Neural cell (in vitro differentiated cells): ENCODE data around the gene C7orf25. TPM values are rescaled to one million over a fixed set of nuclear protein-coding genes. Genes with fewer than 3 reads are reported as not detected.

Experiments used
- H2AFZ ChIP-seq: fragments of 200-600, 300-800 bp; sonication (generic), shearing (Covaris generic); 2 replicates; pipeline ENCODE4 v1.6.0; 2014; ENCODE audit warnings: low read depth, mild to moderate bottlenecking, antibody characterized with exemption, low read length, moderate library complexity
- H3F3A ChIP-seq: fragments of 200-600 bp; shearing (Covaris generic); 2 replicates; pipeline ENCODE4 v1.6.1; 2016; ENCODE audit warnings: mild to moderate bottlenecking, moderate library complexity, mixed read lengths, antibody characterized with exemption, low read length; ENCODE audit not compliant: insufficient read depth, poor library complexity, severe bottlenecking
- H3K27ac ChIP-seq: fragments of 200-600, 300-800 bp; sonication (generic), shearing (Covaris generic); 2 replicates; pipeline ENCODE4 v1.5.1; 2014; ENCODE audit warnings: mild to moderate bottlenecking, low read length, moderate library complexity
- H3K27me3 ChIP-seq: fragments of 300-800, 200-600 bp; sonication (generic), shearing (Covaris generic); 2 replicates; pipeline ENCODE4 v1.6.0; 2014; ENCODE audit warnings: mild to moderate bottlenecking, low read depth, low read length, moderate library complexity; ENCODE audit not compliant: insufficient read depth
- H3K36me3 ChIP-seq: fragments of 300-800, 200-600 bp; sonication (generic), shearing (Covaris generic); 2 replicates; pipeline ENCODE4 v1.5.1; 2014; ENCODE audit warnings: mild to moderate bottlenecking, antibody characterized with exemption, low read length, moderate library complexity; ENCODE audit not compliant: insufficient read depth
- H3K4me2 ChIP-seq: fragments of 300-800, 200-600 bp; sonication (generic), shearing (Covaris generic); 2 replicates; pipeline ENCODE4 v1.6.0; 2014; ENCODE audit warnings: mild to moderate bottlenecking, low read length
- H3K4me3 ChIP-seq: fragments of 300-800, 200-600 bp; sonication (generic), shearing (Covaris generic); 2 replicates; pipeline ENCODE4 v1.5.1; 2014; ENCODE audit warnings: mild to moderate bottlenecking, low read length, moderate library complexity
- H3K79me2 ChIP-seq: fragments of 200-600 bp; shearing (Covaris generic); replicated peaks from 2 replicates; pipeline ENCODE4 v1.6.0; 2014; ENCODE audit warnings: mild to moderate bottlenecking, low read length, moderate library complexity; ENCODE audit not compliant: insufficient read depth
- H3K9ac ChIP-seq: fragments of 300-800, 200-600 bp; sonication (generic), shearing (Covaris generic); 2 replicates; pipeline ENCODE4 v1.6.1; 2016; ENCODE audit warnings: mild to moderate bottlenecking, low read length, mixed read lengths
- H3K9me2 ChIP-seq: fragments of 200-600 bp; shearing (Covaris generic); 2 replicates; pipeline ENCODE4 v1.6.1; 2016; ENCODE audit warnings: mild to moderate bottlenecking, low read length, mixed read lengths; ENCODE audit not compliant: insufficient read depth
- H3K9me3 ChIP-seq: fragments of 200-600, 300-800 bp; sonication (generic), shearing (Covaris generic); 2 replicates; pipeline ENCODE4 v1.6.1; 2016; ENCODE audit warnings: mild to moderate bottlenecking, mixed run types, low read length, moderate library complexity, mixed read lengths
- H4K20me1 ChIP-seq: fragments of 200-600 bp; shearing (Covaris generic); 2 replicates; pipeline ENCODE4 v1.6.1; 2016; ENCODE audit warnings: mild to moderate bottlenecking, mixed run types; ENCODE audit not compliant: insufficient read depth
- CTCF ChIP-seq: fragments of 450-650 bp; IDR thresholded peaks from 2 replicates; pipeline ENCODE4 v1.5.1; 2014; ENCODE audit warnings: antibody characterized with exemption, mild to moderate bottlenecking, moderate library complexity; ENCODE audit not compliant: poor library complexity, severe bottlenecking
- EP300 ChIP-seq: fragments of 450-650 bp; conservative IDR thresholded peaks from 2 replicates; pipeline ENCODE4 v1.6.1; 2014; ENCODE audit warnings: antibody characterized with exemption, mild to moderate bottlenecking, moderate library complexity; ENCODE audit not compliant: poor library complexity, severe bottlenecking
- EZH2 ChIP-seq: fragments of 200-600, 300-800 bp; shearing (Covaris generic), sonication (generic); IDR thresholded peaks from 2 replicates; pipeline ENCODE4 v1.6.1; 2014; ENCODE audit warnings: antibody characterized with exemption, low read length, borderline replicate concordance, mild to moderate bottlenecking; ENCODE audit not compliant: insufficient read depth, poor library complexity, severe bottlenecking
- MXI1 ChIP-seq: fragments of 450-650 bp; conservative IDR thresholded peaks from 2 replicates; pipeline ENCODE4 v1.6.1; 2014; ENCODE audit warnings: antibody characterized with exemption, mild to moderate bottlenecking; ENCODE audit not compliant: poor library complexity, severe bottlenecking
- POLR2AphosphoS5 ChIP-seq: IDR thresholded peaks from 2 replicates; pipeline ENCODE4 v1.6.1; 2012
- RAD21 ChIP-seq: fragments of 450-650 bp; conservative IDR thresholded peaks from 2 replicates; pipeline ENCODE4 v1.6.1; 2014; ENCODE audit warnings: antibody characterized with exemption, mild to moderate bottlenecking, moderate library complexity
- REST ChIP-seq: IDR thresholded peaks from 2 replicates; pipeline ENCODE4 v1.6.1; 2012; ENCODE audit warnings: borderline replicate concordance
- SMC3 ChIP-seq: fragments of 450-650 bp; conservative IDR thresholded peaks from 2 replicates; pipeline ENCODE4 v1.6.1; 2014; ENCODE audit warnings: antibody characterized with exemption, mild to moderate bottlenecking, moderate library complexity; ENCODE audit not compliant: poor library complexity
- TAF1 ChIP-seq: IDR thresholded peaks from 2 replicates; pipeline ENCODE4 v1.6.1; 2012; ENCODE audit warnings: low read depth
- polyA plus RNA-seq: library from polyadenylated mRNA; depleted of rRNA; stranded (reverse); fragments of >200 nt; gene quantifications from 2 replicates; pipeline ENCODE4 v1.2.3, GENCODE V29; 2014

Gene C7orf25
- polyA plus RNA-seq, 1 donor from 2014 or later, result 3.9 TPM

GRCh38 chr7:42960762-42961161 lies 48.9 kb upstream of the C7orf25 start:
- no peaks in the 10 kb centered on the region for H4K20me1 ChIP-seq
- H3F3A ChIP-seq, result no peaks in the 10 kb centered on the region
- H3K9ac ChIP-seq, result no peak overlapping the region
- H3K36me3 ChIP-seq, result no peaks in the 10 kb centered on the region
- no peak overlapping the region for H3K27ac ChIP-seq
- no peaks in the 10 kb centered on the region for H3K9me2 ChIP-seq
- H3K4me3 ChIP-seq, result no peak overlapping the region
- H3K79me2 ChIP-seq, result no peaks in the 10 kb centered on the region
- no peak overlapping the region for H2AFZ ChIP-seq
- TF ChIP-seq POLR2AphosphoS5 (no peak), TAF1 (no peak), SMC3 (no peak), RAD21 (no peak), REST (no peak), MXI1 (no peak), EP300 (no peak), EZH2 (no peak), CTCF (no peak)
- no peaks in the 10 kb centered on the region for H3K9me3 ChIP-seq
- H3K27me3 ChIP-seq, result no peaks in the 10 kb centered on the region
- H3K4me2 ChIP-seq, result no peak overlapping the region

- Histone ChIP-seq H3K36me3 (no peaks in the 10 kb centered on the region), H3K27ac (no peak overlapping the region), H3K9me2 (no peaks in the 10 kb centered on the region), H3F3A (no peaks in the 10 kb centered on the region), H2AFZ (no peak overlapping the region), H3K79me2 (no peaks in the 10 kb centered on the region), H4K20me1 (no peaks in the 10 kb centered on the region), H3K9me3 (no peaks in the 10 kb centered on the region), H3K9ac (no peak overlapping the region), H3K4me2 (no peak overlapping the region), H3K27me3 (no peaks in the 10 kb centered on the region), H3K4me3 (no peak overlapping the region)
- no peak for TF ChIP-seq CTCF
- TF ChIP-seq POLR2AphosphoS5, result no peak
- TF ChIP-seq REST, result no peak
- TF ChIP-seq EZH2, result no peak
- TF ChIP-seq MXI1, result no peak
- no peak for TF ChIP-seq EP300
- TF ChIP-seq RAD21, result no peak
- TF ChIP-seq SMC3, result no peak
- TF ChIP-seq TAF1, result no peak
These were observed 47.7 kb upstream of the C7orf25 start for GRCh38 chr7:42959549-42959948.
